Keratinocyte (primary cell): ENCODE measurements around the gene SPX. TPM values are rescaled to one million over a fixed set of nuclear protein-coding genes. Genes with fewer than 3 reads are reported as not detected.

Source experiments
- DNase-seq: peaks from one replicate; pipeline ENCODE4 v3.0.0-alpha.2; 2011; ENCODE audit warnings: low read depth, missing footprints, low spot score
- FAIRE-seq: peaks from 2 replicates; lab custom pipeline; 2011; peaks lifted over from hg19 to GRCh38; lab: Jason Lieb, UNC
- H2AFZ ChIP-seq: 2 replicates; pipeline ENCODE4 v1.6.0; 2012; ENCODE audit warnings: low read length, control low read depth, inconsistent platforms; ENCODE audit not compliant: control insufficient read depth
- H3K27ac ChIP-seq: 2 replicates; pipeline ENCODE4 v1.5.1; 2011; ENCODE audit warnings: low read length; ENCODE audit not compliant: control insufficient read depth, insufficient read depth
- H3K27me3 ChIP-seq: 3 replicates; pipeline ENCODE4 v1.6.0; 2011; ENCODE audit warnings: low read length; ENCODE audit not compliant: control insufficient read depth, insufficient read depth; ENCODE audit errors: extremely low read depth
- H3K36me3 ChIP-seq, 2 experiments: 2 replicates in 1 of 2; 3 replicates in 1 of 2; pipeline ENCODE4 v1.5.1; 2011; ENCODE audit warnings: low read length in 2 of 2, mild to moderate bottlenecking in 1 of 2; ENCODE audit not compliant: control insufficient read depth in 2 of 2, insufficient read depth in 2 of 2; ENCODE audit errors: extremely low read depth in 1 of 2
- H3K4me1 ChIP-seq: 3 replicates; pipeline ENCODE4 v1.5.1; 2011; ENCODE audit warnings: low read length; ENCODE audit not compliant: control insufficient read depth, insufficient read depth; ENCODE audit errors: extremely low read depth
- H3K4me2 ChIP-seq: 3 replicates; pipeline ENCODE4 v1.6.0; 2011; ENCODE audit warnings: low read depth, low read length; ENCODE audit not compliant: control insufficient read depth, insufficient read depth; ENCODE audit errors: extremely low read depth
- H3K4me3 ChIP-seq, 3 experiments: fragments of 200-600 bp in 1 of 3; sonication (generic) in 1 of 3; 2 replicates in 2 of 3; 3 replicates in 1 of 3; pipeline ENCODE4 v1.5.1; 2011 to 2016; ENCODE audit warnings: low read length in 3 of 3, mild to moderate bottlenecking in 3 of 3, control low read depth in 2 of 3, inconsistent platforms in 1 of 3, low read depth in 1 of 3, mixed read lengths in 1 of 3, mixed run types in 1 of 3, moderate library complexity in 1 of 3; ENCODE audit not compliant: control insufficient read depth in 2 of 3, insufficient read depth in 2 of 3; ENCODE audit errors: extremely low read depth in 1 of 3
- H3K79me2 ChIP-seq: 2 replicates; pipeline ENCODE4 v1.6.0; 2012; ENCODE audit warnings: low read length; ENCODE audit not compliant: control insufficient read depth, insufficient read depth
- H3K9ac ChIP-seq: 3 replicates; pipeline ENCODE4 v1.6.0; 2011; ENCODE audit warnings: low read length; ENCODE audit not compliant: control insufficient read depth, insufficient read depth; ENCODE audit errors: extremely low read depth
- H3K9me1 ChIP-seq: 3 replicates; pipeline ENCODE4 v1.6.0; 2011; ENCODE audit warnings: low read length; ENCODE audit not compliant: control insufficient read depth, insufficient read depth; ENCODE audit errors: extremely low read depth
- H3K9me3 ChIP-seq: 2 replicates; pipeline ENCODE4 v1.5.1; 2012; ENCODE audit warnings: low read depth, low read length; ENCODE audit not compliant: control insufficient read depth
- H4K20me1 ChIP-seq: 3 replicates; pipeline ENCODE4 v1.6.0; 2011; ENCODE audit warnings: low read length; ENCODE audit not compliant: control insufficient read depth, insufficient read depth; ENCODE audit errors: extremely low read depth
- EZH2 ChIP-seq: IDR thresholded peaks from one replicate; pipeline ENCODE4 v1.6.1; 2012; ENCODE audit warnings: inconsistent platforms, mild to moderate bottlenecking, low read length, moderate library complexity
- dilution Hi-C: fragments of 300-500 bp; cut with MboI; formaldehyde crosslinking; loops from one replicate; pipeline ENCODE4 v1.7.0; 2020; ENCODE audit warnings: low sequenced_read_pairs; ENCODE audit not compliant: extremely low pct_ligation_motif_present
- polyA plus RNA-seq, 5 experiments: library from polyadenylated mRNA; depleted of rRNA in 3 of 5; stranded (reverse) in 3 of 5; stranded (forward) in 1 of 5; unstranded in 1 of 5; fragments of >200 nt; gene quantifications; 1 replicate in 1 of 5; 2 replicates in 3 of 5; 3 replicates in 1 of 5; pipeline versions ENCODE4 v1.2.1 to v1.2.3, GENCODE V29; 2011 to 2012; ENCODE audit warnings: missing spikeins in 2 of 5, low read depth in 1 of 5, low replicate concordance in 1 of 5
- TF ChIP-seq, protein P1 (sequence below), 3 experiments: IDR thresholded peaks in 1 of 3; conservative IDR thresholded peaks in 1 of 3; optimal IDR thresholded peaks in 1 of 3; 2 replicates in 2 of 3; 3 replicates in 1 of 3; pipeline versions ENCODE3 to v1.5.1; 2011; ENCODE audit warnings: low read length in 3 of 3, mild to moderate bottlenecking in 3 of 3, moderate library complexity in 2 of 3, control low read depth in 1 of 3, inconsistent platforms in 1 of 3; ENCODE audit not compliant: insufficient read depth in 2 of 3; ENCODE audit errors: extremely low read depth in 1 of 3

SPX gene
- polyA plus RNA-seq, 1 donor (not counting 4 experiments of a cell fraction or from before 2014, with no cell fraction given): 0.12 TPM

DNA sequence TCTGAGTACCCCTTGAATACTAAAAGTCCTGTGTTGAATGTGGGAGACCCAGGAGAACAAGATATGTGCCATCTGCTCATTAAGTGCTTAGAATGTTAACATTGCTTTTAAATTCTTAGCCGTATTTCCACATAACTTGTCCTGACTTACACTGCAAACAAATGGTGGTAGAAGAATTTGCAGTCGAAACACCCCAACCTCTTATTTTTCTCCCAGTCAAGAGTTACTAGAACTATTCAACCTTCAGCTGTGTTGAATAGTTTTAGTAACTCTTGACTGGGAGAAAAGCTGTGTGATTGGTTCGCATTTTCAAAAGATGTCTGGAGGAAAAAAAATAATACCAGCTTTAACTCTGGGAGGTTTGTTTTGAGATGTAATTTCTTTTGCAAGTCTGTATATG is 7.6 kb upstream of the SPX start:
- H3K4me2 ChIP-seq: no peak overlapping the region
- TF ChIP-seq, protein P1, sequence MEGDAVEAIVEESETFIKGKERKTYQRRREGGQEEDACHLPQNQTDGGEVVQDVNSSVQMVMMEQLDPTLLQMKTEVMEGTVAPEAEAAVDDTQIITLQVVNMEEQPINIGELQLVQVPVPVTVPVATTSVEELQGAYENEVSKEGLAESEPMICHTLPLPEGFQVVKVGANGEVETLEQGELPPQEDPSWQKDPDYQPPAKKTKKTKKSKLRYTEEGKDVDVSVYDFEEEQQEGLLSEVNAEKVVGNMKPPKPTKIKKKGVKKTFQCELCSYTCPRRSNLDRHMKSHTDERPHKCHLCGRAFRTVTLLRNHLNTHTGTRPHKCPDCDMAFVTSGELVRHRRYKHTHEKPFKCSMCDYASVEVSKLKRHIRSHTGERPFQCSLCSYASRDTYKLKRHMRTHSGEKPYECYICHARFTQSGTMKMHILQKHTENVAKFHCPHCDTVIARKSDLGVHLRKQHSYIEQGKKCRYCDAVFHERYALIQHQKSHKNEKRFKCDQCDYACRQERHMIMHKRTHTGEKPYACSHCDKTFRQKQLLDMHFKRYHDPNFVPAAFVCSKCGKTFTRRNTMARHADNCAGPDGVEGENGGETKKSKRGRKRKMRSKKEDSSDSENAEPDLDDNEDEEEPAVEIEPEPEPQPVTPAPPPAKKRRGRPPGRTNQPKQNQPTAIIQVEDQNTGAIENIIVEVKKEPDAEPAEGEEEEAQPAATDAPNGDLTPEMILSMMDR (optimal IDR thresholded peaks at IDR 0.05 in 1 of 3, IDR thresholded peaks at IDR 0.05 in 1 of 3, conservative IDR thresholded peaks at IDR 0.05 in 1 of 3; ENCODE audit: extremely low read depth in 1 of 3, insufficient read depth in 2 of 3, low read length in 3 of 3): no peak
- no peak for TF ChIP-seq EZH2
- H3K9me3 ChIP-seq: no peaks in the 10 kb centered on the region
- dilution Hi-C loops: no loop called here
- no peak overlapping the region for H2AFZ ChIP-seq
- no peaks in the 10 kb centered on the region for H3K9me1 ChIP-seq
- no peaks in the 10 kb centered on the region for H4K20me1 ChIP-seq
- no peak overlapping the region for H3K9ac ChIP-seq
- no peaks in the 10 kb centered on the region for H3K4me1 ChIP-seq
- no peaks in the 10 kb centered on the region for H3K79me2 ChIP-seq
- DNase-seq (no peak), FAIRE-seq (no peak)
- no peak overlapping the region for H3K4me3 ChIP-seq
- no peak overlapping the region for H3K27ac ChIP-seq
- peaks cover 1 to 3% of the 10 kb centered on the region in 2 experiments for H3K36me3 ChIP-seq
- no peaks in the 10 kb centered on the region for H3K27me3 ChIP-seq

DNA sequence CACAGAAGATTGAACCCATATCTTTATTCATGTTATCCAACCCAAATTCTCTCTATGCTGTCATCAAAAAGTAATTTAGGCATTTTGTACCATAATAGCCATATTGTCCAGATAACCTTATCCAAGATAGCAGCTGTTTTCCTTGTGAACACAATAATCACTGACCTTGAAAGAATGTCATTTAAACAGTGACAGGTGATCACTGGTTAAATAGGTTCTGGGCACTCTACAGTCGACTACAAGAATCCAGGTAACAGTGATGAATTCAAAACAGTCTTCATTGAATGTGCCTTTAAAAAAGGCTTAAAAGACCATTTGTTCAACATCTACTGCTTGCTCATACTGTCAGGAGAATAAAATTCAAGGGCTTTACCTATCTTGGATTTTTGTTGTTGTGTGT is 4.6 kb upstream of the SPX start:
- Histone ChIP-seq H4K20me1 (no peaks in the 10 kb centered on the region), H3K79me2 (no peaks in the 10 kb centered on the region), H3K9ac (no peak overlapping the region), H3K9me3 (no peaks in the 10 kb centered on the region), H3K27ac (no peak overlapping the region), H3K9me1 (no peaks in the 10 kb centered on the region), H2AFZ (no peak overlapping the region), H3K4me3 (no peak overlapping the region), H3K4me1 (no peaks in the 10 kb centered on the region), H3K4me2 (no peak overlapping the region), H3K36me3 (no peaks in the 10 kb centered on the region), H3K27me3 (no peaks in the 10 kb centered on the region)
- FAIRE-seq (no peak), DNase-seq (no peak)
- TF ChIP-seq, protein P1 (optimal IDR thresholded peaks at IDR 0.05 in 1 of 3, IDR thresholded peaks at IDR 0.05 in 1 of 3, conservative IDR thresholded peaks at IDR 0.05 in 1 of 3; ENCODE audit: extremely low read depth in 1 of 3, insufficient read depth in 2 of 3, low read length in 3 of 3): no peak
- no peak for TF ChIP-seq EZH2
- dilution Hi-C loops: no loop called here
